A673 (cell line): Measurements from ENCODE around the gene RBBP7.

ENCODE experiments used
- CTCF ChIP-seq: fragments of 300-800, 200-600 bp; sonication (generic); conservative IDR thresholded peaks from 2 replicates; pipeline ENCODE4 v1.5.1; 2017; ENCODE audit warnings: low read depth, mild to moderate bottlenecking, antibody characterized with exemption, low read length, moderate library complexity, mixed read lengths
- EZH2 ChIP-seq: fragments of 200-600 bp; sonication (generic); IDR thresholded peaks from 2 replicates; pipeline ENCODE4 v1.6.1; 2017; ENCODE audit warnings: borderline replicate concordance, low read depth, mild to moderate bottlenecking, mixed read lengths, antibody characterized with exemption, low read length; ENCODE audit not compliant: poor library complexity, severe bottlenecking

DNA sequence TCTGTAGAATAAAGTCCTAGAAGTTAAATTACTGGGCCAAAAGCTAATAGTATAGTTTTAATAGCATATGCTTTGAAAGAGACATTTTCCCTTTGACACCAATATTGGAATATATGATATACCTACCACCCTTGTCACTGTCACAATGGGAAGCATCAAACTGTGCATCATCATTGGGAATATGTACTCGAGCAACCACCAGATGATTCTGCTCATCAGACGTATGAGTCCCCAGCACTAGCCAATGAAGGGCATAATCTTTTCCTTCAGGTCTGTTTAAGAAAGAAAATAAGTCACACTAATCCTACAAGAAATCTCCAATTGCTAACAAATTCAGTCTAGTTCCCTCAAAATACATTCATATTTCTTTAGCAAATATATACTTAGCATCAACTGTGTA is 7.3 kb downstream of the RBBP7 start:
- TF ChIP-seq CTCF (no peak), EZH2 (no peak)
